ENCODE data around the gene PDE3A. TPM values are rescaled to one million over a fixed set of nuclear protein-coding genes. Genes with fewer than 3 reads are reported as not detected.
"Not testable (repeated sequence)": the region's sequence is repeated elsewhere in the genome, so short reads cannot be mapped to it uniquely, and the experiment has no call there.

PDE3A gene
- total RNA-seq, 1 experiment from 2014 or later, result 0.10 TPM

DNA sequence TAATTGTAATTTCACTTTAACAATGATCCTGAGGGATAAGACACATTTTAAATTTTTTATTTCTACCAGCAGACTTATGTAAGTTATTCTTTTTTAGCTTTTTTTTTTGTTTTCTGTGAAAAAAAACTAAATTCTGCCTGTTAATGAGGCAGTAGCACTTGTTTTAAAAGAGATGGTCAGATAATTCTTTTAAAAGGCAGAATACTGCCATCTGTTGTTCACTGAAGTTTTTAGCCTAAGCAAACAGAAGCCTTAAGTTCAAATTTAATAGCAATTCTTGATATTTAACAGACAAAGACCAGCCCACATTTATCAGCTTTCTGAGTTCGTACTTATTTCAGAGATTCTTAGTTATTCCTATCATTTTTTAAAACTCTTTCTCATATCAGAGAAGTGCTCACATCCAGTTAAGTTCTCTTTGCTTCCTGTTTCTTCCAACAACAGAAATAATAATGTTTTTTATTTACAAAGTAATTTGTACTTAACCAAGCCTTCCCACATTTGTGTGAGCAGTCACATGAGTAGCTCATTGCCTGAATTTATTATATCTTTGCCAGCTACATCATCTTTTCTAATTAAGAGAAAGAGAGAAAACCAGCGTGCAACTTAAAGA is 233.4 kb downstream of the PDE3A start:
- DNase-seq (ENCODE audit: low read depth), result peak; percentile 4
- in situ Hi-C loops (cut with HindIII; ENCODE audit: low pct_unique_long_range_greater_than_20kb, low sequenced_read_pairs), result no loop called here

DNA sequence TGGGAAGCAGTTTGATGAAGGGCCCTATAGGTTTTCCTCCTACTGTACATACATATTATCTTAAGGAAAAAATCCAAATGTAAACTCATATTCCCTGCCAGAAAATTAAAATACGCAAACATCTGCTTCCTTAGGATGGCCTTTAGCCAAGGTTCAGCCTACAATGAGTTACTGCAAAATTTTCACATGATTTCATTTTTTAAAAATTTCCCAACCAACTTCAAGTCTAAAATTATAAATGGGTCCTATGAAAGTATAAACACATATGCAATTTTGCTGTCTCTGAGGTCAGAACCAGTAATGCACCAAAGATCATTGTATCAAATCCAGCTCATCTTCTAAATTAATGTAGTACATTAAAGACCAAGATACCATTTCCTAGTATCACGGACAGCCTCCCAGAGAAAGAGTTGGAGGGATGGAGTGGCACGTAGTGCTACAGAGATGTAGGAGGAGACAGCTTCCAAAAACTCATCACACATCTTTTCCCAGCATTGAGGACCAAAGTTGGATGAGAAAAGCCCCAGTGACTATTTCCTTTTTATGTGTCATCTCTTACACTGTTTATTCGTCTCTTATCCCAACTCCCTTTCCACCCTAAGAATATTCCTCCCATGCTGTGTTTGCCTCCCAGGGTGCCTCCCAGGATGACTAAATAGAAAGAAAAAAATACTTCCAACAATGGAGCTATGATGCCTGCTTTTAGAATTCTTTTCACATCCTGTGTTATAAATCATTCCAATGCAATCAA is 234.5 kb downstream of the PDE3A start:
- in situ Hi-C loops (cut with HindIII; ENCODE audit: low pct_unique_long_range_greater_than_20kb, low sequenced_read_pairs), result no loop called here
- no peak for DNase-seq (ENCODE audit: low read depth)

DNA sequence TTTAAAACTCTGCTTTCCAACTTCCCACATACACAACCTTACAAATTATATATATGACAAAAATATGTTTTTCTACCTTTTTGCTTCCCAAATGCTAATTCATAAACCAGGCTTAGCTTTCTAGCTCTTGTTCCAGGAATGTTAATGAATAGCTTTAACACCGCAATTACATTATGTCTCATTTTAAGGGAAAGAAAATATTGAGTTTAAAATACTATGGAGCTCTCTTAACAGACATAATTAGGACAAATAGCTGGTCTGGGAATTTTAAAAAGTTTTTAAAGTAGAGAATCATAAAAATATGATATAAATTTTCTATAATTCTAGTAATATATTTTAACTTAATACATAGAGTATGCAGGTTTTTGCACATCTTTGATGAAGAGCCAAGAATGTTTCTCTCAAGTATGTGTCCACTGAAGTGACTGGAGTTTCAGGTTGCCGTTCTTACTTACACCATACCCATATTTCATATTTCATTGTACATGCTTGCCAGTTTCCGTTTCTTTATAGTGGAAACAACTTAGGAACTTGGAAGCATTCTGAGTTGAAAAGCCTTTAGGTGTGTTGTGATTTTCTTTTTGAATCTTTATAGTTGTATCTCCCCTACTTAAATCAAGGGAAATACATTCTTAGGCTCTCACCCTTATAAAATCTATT is 236.2 kb downstream of the PDE3A start:
- in situ Hi-C loops (cut with HindIII; ENCODE audit: low pct_unique_long_range_greater_than_20kb, low sequenced_read_pairs), result no loop called here
- DNase-seq (ENCODE audit: low read depth), result no peak

DNA sequence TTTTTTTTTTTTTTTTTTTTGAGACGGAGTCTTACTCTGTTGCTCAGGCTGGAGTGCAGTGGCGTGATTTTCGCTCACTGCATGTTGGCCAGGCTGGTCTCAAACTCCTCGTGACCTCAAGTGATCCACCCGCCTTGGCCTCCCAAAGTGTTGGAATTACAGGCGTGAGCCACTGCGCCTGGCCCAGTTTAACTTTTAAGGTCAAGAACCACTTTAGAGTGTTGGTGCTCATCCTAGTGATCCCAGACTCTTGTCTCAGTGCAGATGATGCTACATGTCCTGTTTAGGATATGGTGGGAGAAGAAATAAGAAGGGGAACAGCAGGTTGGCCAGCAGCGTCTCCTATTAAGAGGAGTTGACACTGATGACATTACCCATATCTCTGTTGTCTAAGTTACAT is 246.7 kb downstream of the PDE3A start:
- in situ Hi-C loops (cut with HindIII; ENCODE audit: low pct_unique_long_range_greater_than_20kb, low sequenced_read_pairs); DNase-seq (ENCODE audit: low read depth): not testable (repeated sequence)

DNA sequence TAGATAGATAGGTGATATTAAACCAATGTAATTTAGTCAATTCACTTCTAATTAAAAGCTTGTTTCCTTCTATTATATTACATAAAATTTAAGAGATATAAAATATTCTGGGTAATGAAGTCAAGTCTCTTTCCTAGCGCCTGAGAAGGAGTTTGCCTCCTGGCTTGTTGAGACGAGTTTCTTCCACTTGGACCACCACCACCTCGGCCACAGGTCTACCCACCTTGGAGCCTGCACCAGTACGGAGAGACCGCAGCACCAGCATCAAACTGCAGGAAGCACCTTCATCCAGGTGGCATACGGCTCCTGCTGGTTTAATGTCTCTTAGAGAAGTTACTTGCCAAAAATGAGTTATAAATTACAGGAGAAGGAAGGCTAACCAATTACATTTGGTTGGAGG is 247.8 kb downstream of the PDE3A start:
- DNase-seq (ENCODE audit: low read depth), result no peak
- in situ Hi-C loops (cut with HindIII; ENCODE audit: low pct_unique_long_range_greater_than_20kb, low sequenced_read_pairs), result no loop called here

DNA sequence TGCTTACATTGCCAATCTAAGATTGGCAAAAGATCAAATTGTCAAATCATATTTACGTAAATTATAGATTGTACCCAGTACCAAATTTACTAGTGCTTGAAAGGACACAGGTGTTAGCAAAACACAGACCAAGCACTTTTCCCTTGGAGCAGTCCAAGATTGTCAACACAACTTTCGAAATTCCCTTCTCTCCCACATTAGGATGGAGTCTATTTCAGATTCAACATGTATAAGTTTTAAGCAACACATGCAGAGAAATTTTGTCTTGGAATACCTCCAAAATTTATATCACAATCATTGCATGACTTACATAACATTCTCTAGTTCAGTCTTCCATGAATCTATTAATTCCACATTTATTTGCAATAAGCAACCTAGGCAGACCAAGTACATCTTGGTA is 251.9 kb downstream of the PDE3A start:
- in situ Hi-C loops (cut with HindIII; ENCODE audit: low pct_unique_long_range_greater_than_20kb, low sequenced_read_pairs), result no loop called here

DNA sequence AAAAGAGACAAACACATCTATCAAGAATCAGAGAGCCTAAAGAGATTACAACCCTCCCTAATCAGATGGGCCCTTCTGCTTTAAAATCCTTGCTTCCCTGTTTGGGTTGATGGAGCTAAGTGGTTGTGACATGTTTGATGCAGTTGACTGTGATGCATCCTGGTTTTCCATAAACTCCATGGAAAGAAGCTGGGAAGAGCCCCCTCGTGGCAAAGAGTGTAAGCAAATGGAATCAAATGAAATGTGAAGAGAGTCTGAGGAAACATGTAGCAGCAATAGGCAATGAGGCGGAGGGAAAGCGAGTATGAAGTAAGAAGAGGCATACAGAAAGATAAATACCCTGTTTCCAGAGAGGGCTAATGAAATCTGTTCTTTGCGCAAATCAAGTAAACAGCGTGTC is 256.4 kb downstream of the PDE3A start:
- peak; percentile 59 for DNase-seq (ENCODE audit: low read depth)
- in situ Hi-C loops (cut with HindIII; ENCODE audit: low pct_unique_long_range_greater_than_20kb, low sequenced_read_pairs), result no loop called here

More for the DNA sequence above, 251.9 kb downstream of the PDE3A start:
- no peak for DNase-seq (ENCODE audit: low read depth)

DNA sequence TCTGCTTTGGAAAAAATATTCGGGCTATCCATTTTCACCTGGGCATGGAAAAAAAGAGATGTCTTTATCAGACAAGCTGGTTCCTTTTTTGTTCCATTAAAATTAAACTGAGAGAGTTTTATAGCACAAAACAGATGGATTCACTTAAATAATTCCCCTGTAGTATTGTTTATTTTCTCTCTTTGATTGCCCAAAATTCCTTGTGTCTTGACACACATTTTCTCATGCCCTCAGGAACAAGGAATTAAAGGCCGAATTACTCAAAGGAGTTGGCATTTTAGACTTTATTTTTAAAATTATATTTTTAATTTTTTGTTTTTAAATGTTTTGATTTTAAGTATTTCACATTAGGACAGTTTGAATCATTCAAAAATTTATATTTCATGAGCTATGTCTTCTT is 257.2 kb downstream of the PDE3A start:
- in situ Hi-C loops (cut with HindIII; ENCODE audit: low pct_unique_long_range_greater_than_20kb, low sequenced_read_pairs), result no loop called here
- DNase-seq (ENCODE audit: low read depth), result no peak

DNA sequence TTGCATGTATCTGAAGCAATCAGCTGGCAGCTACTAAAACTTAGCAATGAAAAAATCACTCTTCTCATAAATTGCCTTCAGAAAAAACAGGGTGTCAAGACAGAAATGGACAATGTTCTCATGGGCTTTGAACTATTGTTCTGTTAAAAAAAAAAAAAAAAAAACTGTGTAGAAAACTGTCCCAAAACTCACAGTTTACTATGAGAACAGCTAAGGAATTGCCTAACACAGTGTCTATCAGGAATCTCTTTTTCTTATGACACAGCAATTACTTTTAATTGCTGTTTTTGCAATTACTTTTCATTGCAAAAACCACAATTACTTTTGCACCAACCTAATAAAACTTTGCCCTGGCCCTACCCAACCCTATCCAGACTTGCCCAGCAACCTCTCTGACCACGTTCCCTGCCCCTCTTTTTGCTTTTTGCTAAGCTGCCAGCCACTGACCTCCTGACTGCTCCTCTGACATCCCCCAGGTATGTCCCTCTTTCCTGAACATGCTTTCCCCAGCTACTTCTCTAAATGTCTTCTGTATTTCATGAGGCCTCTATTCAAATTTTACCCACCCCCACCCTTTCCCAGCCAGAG is 258.8 kb downstream of the PDE3A start:
- in situ Hi-C loops (cut with HindIII; ENCODE audit: low pct_unique_long_range_greater_than_20kb, low sequenced_read_pairs), result no loop called here
- no peak for DNase-seq (ENCODE audit: low read depth)

DNA sequence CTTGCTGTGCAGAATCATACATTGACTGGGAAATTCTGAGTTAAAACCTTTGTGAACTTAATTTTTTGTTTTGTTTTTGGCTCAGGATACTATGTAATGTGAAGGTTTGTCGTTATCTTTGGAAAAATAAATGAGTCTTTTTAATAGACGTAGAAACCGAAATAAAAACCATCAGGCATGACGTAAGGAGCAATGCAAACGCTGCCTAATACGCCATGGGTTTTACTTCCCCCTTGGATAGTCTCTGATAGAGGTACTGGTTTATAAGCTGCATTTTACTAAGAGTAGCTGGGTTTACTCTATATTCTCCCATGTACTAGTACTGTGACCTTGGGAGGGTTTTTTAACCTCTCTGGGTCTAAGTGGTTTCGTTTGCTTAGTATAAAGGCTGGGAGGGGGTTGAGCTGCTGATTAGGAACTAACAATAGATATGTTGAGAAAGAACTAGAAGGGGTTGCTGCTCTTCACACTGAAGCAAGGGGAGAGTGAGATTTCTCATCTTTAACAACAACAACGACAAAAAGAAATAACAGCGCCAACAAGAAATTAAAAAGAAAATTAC is 260.0 kb downstream of the PDE3A start:
- in situ Hi-C loops (cut with HindIII; ENCODE audit: low pct_unique_long_range_greater_than_20kb, low sequenced_read_pairs), result no loop called here
- DNase-seq (ENCODE audit: low read depth), result no peak

DNA sequence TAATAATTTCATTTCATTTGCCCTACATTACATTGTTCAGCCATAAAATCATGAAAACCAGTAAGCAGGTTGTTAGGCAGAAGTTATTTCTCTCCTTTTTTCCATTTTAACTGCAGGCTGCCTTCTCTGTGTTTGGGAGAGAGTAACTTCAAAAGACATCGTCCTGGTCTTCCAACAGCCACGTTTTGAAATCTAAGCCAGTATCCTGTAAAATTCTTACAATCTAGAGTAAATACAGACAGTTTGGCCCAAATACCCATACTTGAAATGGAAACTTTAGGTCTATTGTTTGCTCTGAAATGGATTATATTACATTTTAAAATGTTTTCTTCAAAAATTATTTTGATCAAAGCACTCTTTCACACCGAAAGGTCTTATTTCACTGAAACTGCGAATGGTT is 260.7 kb downstream of the PDE3A start:
- in situ Hi-C loops (cut with HindIII; ENCODE audit: low pct_unique_long_range_greater_than_20kb, low sequenced_read_pairs), result no loop called here
- no peak for DNase-seq (ENCODE audit: low read depth)

DNA sequence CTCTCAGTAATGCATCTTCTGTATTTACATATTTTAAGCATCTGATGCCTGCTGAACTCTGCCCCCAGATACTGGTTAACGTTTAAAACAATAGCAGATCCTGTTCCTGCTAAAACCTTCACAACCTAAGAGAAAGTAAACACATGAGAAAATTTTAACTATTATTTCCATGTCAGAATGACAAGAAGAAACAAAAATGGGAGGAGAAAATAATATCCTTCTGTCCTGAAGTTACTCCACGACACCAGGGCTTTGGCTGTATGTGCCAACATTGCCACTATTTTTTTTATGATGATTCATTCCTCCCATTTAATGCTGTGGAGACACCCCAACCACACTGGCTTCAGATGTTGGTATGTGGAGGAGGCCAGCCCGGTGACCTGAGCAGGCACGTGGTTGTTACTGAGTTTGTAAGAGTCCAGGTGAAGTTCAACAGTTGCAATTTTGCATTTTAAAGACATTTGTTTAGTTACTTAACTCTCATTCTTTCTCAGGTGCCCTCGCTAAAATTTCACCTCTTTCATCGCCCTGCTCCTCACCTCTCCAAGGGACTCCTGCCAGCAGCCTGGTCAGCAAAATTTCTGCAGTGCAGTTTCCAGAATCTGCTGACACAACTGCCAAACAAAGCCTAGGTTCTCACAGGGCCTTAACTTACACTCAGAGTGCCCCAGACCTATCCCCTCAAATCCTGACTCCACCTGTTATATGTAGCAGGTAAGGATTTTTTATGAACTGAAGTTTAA is 261.2 kb downstream of the PDE3A start:
- in situ Hi-C loops (cut with HindIII; ENCODE audit: low pct_unique_long_range_greater_than_20kb, low sequenced_read_pairs), result no loop called here
- peak; percentile 77 for DNase-seq (ENCODE audit: low read depth)

DNA sequence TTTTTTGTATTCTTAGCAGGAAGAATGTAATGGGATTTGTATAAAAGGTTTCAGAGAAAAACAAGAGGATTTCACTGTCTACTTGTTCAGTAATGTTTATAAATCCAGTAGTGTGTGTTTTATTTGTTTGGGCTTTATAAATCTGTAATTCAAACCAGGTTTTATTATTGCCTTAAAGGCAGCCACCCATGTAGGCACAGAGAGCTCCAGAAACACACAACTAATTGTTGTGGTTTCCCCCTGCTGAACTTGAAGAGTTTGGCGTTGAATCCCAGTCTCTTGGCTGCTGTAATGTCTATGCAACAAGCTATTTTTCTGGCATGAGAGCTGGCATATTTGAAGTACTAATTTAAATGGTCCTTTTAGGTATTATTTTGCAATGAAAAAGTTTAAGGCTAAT is 263.4 kb downstream of the PDE3A start:
- DNase-seq (ENCODE audit: low read depth), result peak; percentile 3
- in situ Hi-C loops (cut with HindIII; ENCODE audit: low pct_unique_long_range_greater_than_20kb, low sequenced_read_pairs), result no loop called here

DNA sequence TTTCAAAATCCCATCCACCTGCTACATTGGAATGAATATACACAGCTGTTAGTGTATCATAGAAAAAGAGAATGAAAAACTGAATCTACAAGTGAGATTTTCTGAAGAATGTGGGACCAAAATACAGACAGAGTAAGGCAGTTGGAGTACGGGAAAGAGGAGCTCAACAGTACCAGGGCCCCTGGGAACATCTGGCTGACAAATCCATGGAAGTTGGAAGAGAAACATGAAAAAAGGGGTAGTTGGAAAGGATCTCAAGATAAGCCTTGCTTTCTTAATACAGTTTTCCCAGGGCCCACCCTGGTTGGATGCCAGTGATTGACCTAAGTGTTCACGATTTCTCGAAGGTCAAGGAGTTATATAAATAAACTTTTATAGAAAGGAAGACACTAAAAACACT is 272.8 kb downstream of the PDE3A start:
- no peak for DNase-seq (ENCODE audit: low read depth)
- in situ Hi-C loops (cut with HindIII; ENCODE audit: low pct_unique_long_range_greater_than_20kb, low sequenced_read_pairs), result no loop called here

DNA sequence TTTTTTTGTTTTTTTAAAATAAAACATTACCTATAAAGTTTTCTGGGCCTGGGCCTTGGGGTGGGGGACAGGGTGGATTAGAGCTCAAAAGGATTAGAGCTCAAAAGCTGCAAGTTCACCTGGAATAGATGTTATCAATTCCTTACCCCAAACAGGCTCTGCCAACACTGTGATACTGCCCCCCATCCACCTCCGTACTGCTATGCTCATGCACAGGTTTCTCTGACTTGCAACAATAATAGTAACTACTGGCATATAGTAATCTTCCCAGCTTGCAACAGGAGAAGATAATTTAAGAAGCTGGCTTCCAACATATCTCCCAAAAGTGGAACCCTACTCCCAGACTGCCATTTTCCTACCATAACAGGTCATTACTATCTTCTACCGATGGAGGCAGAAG is 275.5 kb downstream of the PDE3A start:
- in situ Hi-C loops (cut with HindIII; ENCODE audit: low pct_unique_long_range_greater_than_20kb, low sequenced_read_pairs), result no loop called here

DNA sequence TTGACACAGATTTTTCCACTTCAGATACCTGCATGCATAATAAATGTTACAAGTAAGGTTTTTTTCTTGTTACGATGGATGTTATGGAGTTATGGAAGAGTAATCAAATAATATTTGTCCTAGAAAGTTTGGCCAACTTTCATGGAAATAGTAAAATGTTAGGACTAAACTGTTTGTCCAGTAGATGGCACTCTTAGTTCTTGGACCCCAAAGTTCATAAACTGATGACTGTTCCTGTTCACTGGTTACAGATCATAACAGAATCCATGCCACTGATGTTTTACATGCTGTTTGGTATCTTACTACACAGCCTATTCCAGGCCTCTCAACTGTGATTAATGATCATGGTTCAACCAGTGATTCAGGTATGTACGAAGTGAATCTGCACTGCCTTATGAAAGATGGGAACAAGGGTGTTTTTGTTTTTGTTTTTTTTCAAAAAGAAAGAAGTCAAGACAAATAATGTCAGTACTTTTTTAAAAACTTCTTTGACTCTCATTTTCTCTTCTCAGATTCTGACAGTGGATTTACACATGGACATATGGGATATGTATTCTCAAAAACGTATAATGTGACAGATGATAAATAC is 278.0 kb downstream of the PDE3A start:
- in situ Hi-C loops (cut with HindIII; ENCODE audit: low pct_unique_long_range_greater_than_20kb, low sequenced_read_pairs), result no loop called here
- DNase-seq (ENCODE audit: low read depth), result peak; percentile 16

More for the DNA sequence above, 275.5 kb downstream of the PDE3A start:
- no peak for DNase-seq (ENCODE audit: low read depth)

DNA sequence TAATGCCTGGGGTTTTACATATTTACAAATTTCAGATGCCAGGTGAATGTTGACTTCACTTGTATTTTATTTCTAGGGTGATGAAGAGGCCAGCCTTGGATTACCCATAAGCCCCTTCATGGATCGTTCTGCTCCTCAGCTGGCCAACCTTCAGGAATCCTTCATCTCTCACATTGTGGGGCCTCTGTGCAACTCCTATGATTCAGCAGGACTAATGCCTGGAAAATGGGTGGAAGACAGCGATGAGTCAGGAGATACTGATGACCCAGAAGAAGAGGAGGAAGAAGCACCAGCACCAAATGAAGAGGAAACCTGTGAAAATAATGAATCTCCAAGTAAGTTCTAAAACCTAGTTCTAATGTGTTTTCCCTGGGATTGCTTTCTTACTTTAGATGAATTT is 285.5 kb downstream of the PDE3A start:
- in situ Hi-C loops (cut with HindIII; ENCODE audit: low pct_unique_long_range_greater_than_20kb, low sequenced_read_pairs), result no loop called here
- DNase-seq (ENCODE audit: low read depth), result no peak

DNA sequence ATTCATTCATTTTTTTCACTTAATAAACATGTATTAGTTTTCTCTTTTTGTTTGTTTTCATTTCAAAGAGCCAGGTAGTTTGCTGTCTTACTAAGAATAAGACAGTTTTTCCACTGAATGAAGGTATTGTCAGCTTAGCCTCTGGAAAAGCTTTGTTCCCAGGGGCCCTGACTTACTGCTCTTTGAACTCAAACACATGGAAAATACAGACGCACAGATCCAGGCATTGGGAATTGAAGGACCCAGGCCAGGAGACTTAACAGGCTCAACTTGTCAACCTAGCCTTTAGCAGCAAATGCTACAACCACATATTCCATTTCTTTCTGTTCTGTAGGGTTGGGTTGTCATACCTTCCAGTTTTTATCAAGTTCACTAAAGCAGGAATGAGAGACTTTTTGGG is 288.3 kb downstream of the PDE3A start:
- no peak for DNase-seq (ENCODE audit: low read depth)
- in situ Hi-C loops (cut with HindIII; ENCODE audit: low pct_unique_long_range_greater_than_20kb, low sequenced_read_pairs), result no loop called here
